HG03520 (cell line): Measurements from ENCODE around the gene CARD8.
"Not testable (repeated sequence)": the region's sequence is repeated elsewhere in the genome, so short reads cannot be mapped to it uniquely, and the experiment has no call there.

Experiments used
- ATAC-seq: cut with Tn5 transposase; IDR thresholded peaks from one replicate; pipeline ENCODE4 v1.9.1; 2021; ENCODE audit warnings: mild to moderate bottlenecking, moderate library complexity; ENCODE audit not compliant: unreplicated experiment

Gene CARD8

GRCh38 chr19:48255376-48256303 is at the start of gene CARD8:
CARD8 (minus strand) TSS chr19:48255912; CDS start chr19:48241020, 14,892 bp downstream.
- ATAC-seq: no peak

GRCh38 chr19:48303866-48304265 is 48.2 kb upstream of the CARD8 start:
- no peak for ATAC-seq

GRCh38 chr19:48303367-48303766 is 47.7 kb upstream of the CARD8 start:
- ATAC-seq: no peak

- ATAC-seq: no peak
Observed at GRCh38 chr19:48302600-48302959, 46.9 kb upstream of the CARD8 start.

GRCh38 chr19:48301886-48302599 is 46.3 kb upstream of the CARD8 start:
- no peak for ATAC-seq

GRCh38 chr19:48297975-48298374 is 42.3 kb upstream of the CARD8 start:
- no peak for ATAC-seq

- no peak for ATAC-seq
Observed at GRCh38 chr19:48296963-48297734, 41.4 kb upstream of the CARD8 start.

GRCh38 chr19:48295458-48295857 is 39.7 kb upstream of the CARD8 start:
- ATAC-seq: no peak

GRCh38 chr19:48292798-48293197 is 37.1 kb upstream of the CARD8 start:
- ATAC-seq: no peak

GRCh38 chr19:48291489-48291815 is 35.7 kb upstream of the CARD8 start:
- not testable (repeated sequence) for ATAC-seq

- no peak for ATAC-seq
Observed at GRCh38 chr19:48290771-48291488, 35.2 kb upstream of the CARD8 start.

GRCh38 chr19:48290401-48290770 is 34.7 kb upstream of the CARD8 start:
- ATAC-seq: no peak

- ATAC-seq: no peak
Observed at GRCh38 chr19:48287748-48288147, 32.0 kb upstream of the CARD8 start.

GRCh38 chr19:48284896-48285295 is 29.2 kb upstream of the CARD8 start:
- no peak for ATAC-seq

- no peak for ATAC-seq
Observed at GRCh38 chr19:48283908-48284307, 28.2 kb upstream of the CARD8 start.

GRCh38 chr19:48279747-48280146 is 24.0 kb upstream of the CARD8 start:
- no peak for ATAC-seq

- no peak for ATAC-seq
Observed at GRCh38 chr19:48274938-48275337, 19.2 kb upstream of the CARD8 start.

GRCh38 chr19:48274173-48274572 is 18.5 kb upstream of the CARD8 start:
- ATAC-seq: no peak

GRCh38 chr19:48271531-48272151 is 15.9 kb upstream of the CARD8 start:
- ATAC-seq: no peak

GRCh38 chr19:48269617-48270026 is 13.9 kb upstream of the CARD8 start:
- not testable (repeated sequence) for ATAC-seq
